Fibroblast of skin of right quadriceps (primary cell): Measurements from ENCODE around the gene PLEKHM1.

ENCODE experiments used
- DNase-seq: peaks from one replicate; pipeline ENCODE4 v3.0.0-alpha.2; 2013

The PLEKHM1 gene

GRCh38 chr17:45395569-45396415 is 94.7 kb downstream of the PLEKHM1 start:
- DNase-seq, result no peak

- DNase-seq, result peak; percentile 92
Observed at GRCh38 chr17:45394913-45395568, 95.5 kb downstream of the PLEKHM1 start.

- DNase-seq, result no peak
Observed at GRCh38 chr17:45394564-45394912, 96.0 kb downstream of the PLEKHM1 start.

- DNase-seq, result no peak
Observed at GRCh38 chr17:45394091-45394490, 96.4 kb downstream of the PLEKHM1 start.

GRCh38 chr17:45393411-45393810 is 97.1 kb downstream of the PLEKHM1 start:
- DNase-seq, result no peak

GRCh38 chr17:45391918-45392317 is 98.6 kb downstream of the PLEKHM1 start:
- no peak for DNase-seq

- no peak for DNase-seq
Observed at GRCh38 chr17:45391291-45391690, 99.2 kb downstream of the PLEKHM1 start.

- no peak for DNase-seq
Observed at GRCh38 chr17:45389354-45389753, 101.2 kb downstream of the PLEKHM1 start.

GRCh38 chr17:45388604-45389325 is 101.8 kb downstream of the PLEKHM1 start:
- DNase-seq, result peak; percentile 46

- no peak for DNase-seq
Observed at GRCh38 chr17:45387739-45388138, 102.8 kb downstream of the PLEKHM1 start.

- DNase-seq, result no peak
Observed at GRCh38 chr17:45386178-45386577, 104.3 kb downstream of the PLEKHM1 start.
